HepG2 (cell line): ENCODE data around the gene NGLY1. TPM values are rescaled to one million over a fixed set of nuclear protein-coding genes. Genes with fewer than 3 reads are reported as not detected.

Experiments used
- ATAC-seq: fragments of 200-7000 bp; cut with Tn5 transposase; 3 replicates; pipeline ENCODE4 v1.9.1; 2020; ENCODE audit warnings: mild to moderate bottlenecking, moderate library complexity
- BruUV-seq: library from RNA; stranded (reverse); fragments of 400-500 nt; replicated peaks from 2 replicates; lab custom pipeline; 2021; lab: Mats Ljungman, UMichigan
- CTCF ChIA-PET: fragments of 300-600 bp; formaldehyde crosslinking; extraction: SDS; loops from one replicate; lab custom pipeline; 2021; ENCODE audit warnings: low total read pairs, inconsistent platforms, low intra/inter-chr PET ratio; lab: Yijun Ruan, JAX
- POLR2A ChIA-PET: fragments of 350-600 bp; sonication (Branson Sonifier 250); formaldehyde crosslinking; loops from one replicate; lab custom pipeline; 2020; ENCODE audit warnings: antibody characterized with exemption, inconsistent platforms; lab: Yijun Ruan, JAX
- DNase-seq: peaks from one replicate; pipeline ENCODE4 v3.0.0-alpha.2; 2015; ENCODE audit warnings: low spot score
- FAIRE-seq: peaks from 3 replicates; lab custom pipeline; 2011; peaks lifted over from hg19 to GRCh38; lab: Jason Lieb, UNC
- H2AFZ ChIP-seq: one replicate; pipeline ENCODE4 v1.6.1; 2011; ENCODE audit warnings: low read length, inconsistent platforms
- H3K27ac ChIP-seq: fragments of 300-600 bp; 3 replicates; pipeline ENCODE4 v1.8.0; 2011; ENCODE audit warnings: mixed run types, mild to moderate bottlenecking, mixed read lengths, low read length, inconsistent platforms; ENCODE audit not compliant: insufficient read depth; ENCODE audit errors: extremely low read length
- H3K27me3 ChIP-seq, 2 experiments: fragments of 200-600 bp in 1 of 2; 2 replicates in 1 of 2; 3 replicates in 1 of 2; pipeline versions ENCODE4 v1.6.0 to v1.8.0; 2011; ENCODE audit warnings: low read length in 2 of 2, mild to moderate bottlenecking in 2 of 2, moderate library complexity in 2 of 2, inconsistent platforms in 1 of 2; ENCODE audit not compliant: insufficient read depth in 2 of 2, control insufficient read depth in 1 of 2
- H3K36me3 ChIP-seq, 2 experiments: fragments of 200-600 bp in 1 of 2; replicated peaks in 1 of 2; 2 replicates in 1 of 2; 3 replicates in 1 of 2; pipeline versions ENCODE4 v1.5.1 to v1.8.0; 2011; ENCODE audit warnings: low read length in 2 of 2, inconsistent platforms in 1 of 2; ENCODE audit not compliant: insufficient read depth in 2 of 2, control insufficient read depth in 1 of 2
- H3K4me1 ChIP-seq: 2 replicates; pipeline ENCODE4 v1.5.1; 2012; ENCODE audit warnings: low read length, inconsistent platforms; ENCODE audit not compliant: insufficient read depth
- H3K4me2 ChIP-seq: 2 replicates; pipeline ENCODE4 v1.6.0; 2011; ENCODE audit warnings: low read depth, low read length, inconsistent platforms
- H3K4me3 ChIP-seq, 3 experiments: fragments of 200-600 bp in 1 of 3; sonication (generic), shearing (Covaris generic) in 1 of 3; replicated peaks in 1 of 3; 2 replicates each; pipeline ENCODE4 v1.5.1; 2011 to 2016; ENCODE audit warnings: low read length in 3 of 3, inconsistent platforms in 2 of 3, low read depth in 2 of 3, mild to moderate bottlenecking in 2 of 3, control low read depth in 1 of 3, mixed read lengths in 1 of 3; ENCODE audit not compliant: insufficient read depth in 1 of 3
- H3K79me2 ChIP-seq: one replicate; pipeline ENCODE4 v1.6.1; 2011; ENCODE audit warnings: low read length, inconsistent platforms; ENCODE audit not compliant: insufficient read depth
- H3K9ac ChIP-seq: 2 replicates; pipeline ENCODE4 v1.6.0; 2011; ENCODE audit warnings: mild to moderate bottlenecking, low read depth, low read length, inconsistent platforms; ENCODE audit not compliant: insufficient read depth
- H3K9me3 ChIP-seq: 2 replicates; pipeline ENCODE4 v1.5.1; 2012; ENCODE audit warnings: mild to moderate bottlenecking, low read length
- H4K20me1 ChIP-seq: 2 replicates; pipeline ENCODE4 v1.6.0; 2011; ENCODE audit warnings: inconsistent platforms, mild to moderate bottlenecking, low read length, moderate library complexity; ENCODE audit not compliant: insufficient read depth
- CTCF ChIP-seq: sonication (generic); formaldehyde crosslinking; IDR thresholded peaks from 2 replicates; pipeline ENCODE4 v1.5.0; 2020; ENCODE audit warnings: mild to moderate bottlenecking, missing genetic modification reagents, moderate library complexity
- ETS1 ChIP-seq: sonication (generic); formaldehyde crosslinking; IDR thresholded peaks from 2 replicates; pipeline ENCODE4 v1.4.0; 2020; ENCODE audit warnings: missing genetic modification reagents
- ISL2 ChIP-seq: sonication (generic); formaldehyde crosslinking; IDR thresholded peaks from 2 replicates; pipeline ENCODE4 v1.5.0; 2020; ENCODE audit warnings: missing genetic modification reagents
- MATR3 ChIP-seq: sonication (generic); formaldehyde crosslinking; IDR thresholded peaks from 2 replicates; pipeline ENCODE4 v1.4.0; 2020; ENCODE audit warnings: missing genetic modification reagents
- PCBP2 ChIP-seq: fragments of 200-400 bp; formaldehyde crosslinking; optimal IDR thresholded peaks from 2 replicates; pipeline ENCODE3; 2018; ENCODE audit warnings: low read length, low read depth; ENCODE audit not compliant: poor library complexity, severe bottlenecking
- ZNF205 ChIP-seq: IDR thresholded peaks from 2 replicates; pipeline ENCODE4 v1.6.1; 2018; ENCODE audit warnings: missing biosample characterization, missing genetic modification reagents
- ZNF333 ChIP-seq: sonication (generic); formaldehyde crosslinking; IDR thresholded peaks from 2 replicates; pipeline ENCODE4 v1.4.0; 2020; ENCODE audit warnings: mild to moderate bottlenecking, missing genetic modification reagents, borderline replicate concordance
- ZNF569 ChIP-seq: sonication (generic); formaldehyde crosslinking; IDR thresholded peaks from 2 replicates; pipeline ENCODE4 v1.5.0; 2020; ENCODE audit warnings: mild to moderate bottlenecking, missing genetic modification reagents, moderate library complexity, borderline replicate concordance
- ZNF646 ChIP-seq: sonication (generic); formaldehyde crosslinking; IDR thresholded peaks from 2 replicates; pipeline ENCODE4 v1.9.0; 2021; ENCODE audit warnings: mild to moderate bottlenecking, missing genetic modification reagents
- WGBS: methylation state at CpG from one replicate; pipeline ENCODE4 v1.1.6; 2017; ENCODE audit warnings: low lambda C conversion rate; 5-methylcytosine and 5-hydroxymethylcytosine counted together
- in situ Hi-C: cut with HindIII; loops from 2 replicates; pipeline ENCODE4 v1.10.0; 2017; ENCODE audit warnings: low pct_unique_long_range_greater_than_20kb; ENCODE audit not compliant: extremely low pct_ligation_motif_present
- intact Hi-C: fragments of 100-400 bp; cut with micrococcal nuclease; formaldehyde crosslinking; loops from one replicate; pipeline ENCODE4 v1.10.0; 2022; ENCODE audit not compliant: unreplicated experiment
- polyA plus RNA-seq, 8 experiments: library from polyadenylated mRNA; depleted of rRNA in 3 of 8; stranded (reverse) in 7 of 8; unstranded in 1 of 8; fragments of >200 nt; fragmentation: Illumina TruSeq in 4 of 8; extraction: Trizol in 4 of 8; gene quantifications; 2 replicates each; pipeline versions ENCODE4 v1.2.1 to v1.2.3, GENCODE V29; 2011 to 2016; ENCODE audit warnings: low read depth in 4 of 8, missing spikeins in 1 of 8, mixed read lengths in 1 of 8; ENCODE audit not compliant: insufficient read depth in 1 of 8
- total RNA-seq, 5 experiments: library from RNA; depleted of rRNA; stranded (reverse); fragments of >200 nt; fragmentation: Illumina TruSeq; extraction: Trizol; gene quantifications; 2 replicates each; pipeline ENCODE4 v1.2.3, GENCODE V29; 2016; ENCODE audit warnings: low read depth in 1 of 5

Gene NGLY1
- total and polyA plus RNA-seq, 2 of the 13 experiments (the other 11 are each of a cell fraction or from before 2014, with no cell fraction given), result 28.2 to 44.5 TPM

GRCh38 chr3:25812644-25813043 is 29.4 kb upstream of the NGLY1 start:
- no peak overlapping the region for H3K4me2 ChIP-seq
- H3K27me3 ChIP-seq, result no peaks in the 10 kb centered on the region
- no peak overlapping the region for H3K4me3 ChIP-seq
- H3K9me3 ChIP-seq, result no peaks in the 10 kb centered on the region
- H3K27ac ChIP-seq, result no peak overlapping the region
- H3K36me3 ChIP-seq, result no peaks in the 10 kb centered on the region
- TF ChIP-seq PCBP2, result no peak
- no peak overlapping the region for H3K9ac ChIP-seq
- DNase-seq (no peak), FAIRE-seq (no peak), ATAC-seq (no peak; the same call in 2 of the 3 replicates)
- H3K79me2 ChIP-seq, result no peaks in the 10 kb centered on the region
- POLR2A ChIA-PET, result no interaction called here
- no peak overlapping the region for H2AFZ ChIP-seq
- in situ Hi-C loops, result no loop called here
- intact Hi-C loops, result no loop called here
- no TSS peak for BruUV-seq
- WGBS, result 43% methylated on average over 4 of the region's 4 CpGs
- H3K4me1 ChIP-seq, result no peaks in the 10 kb centered on the region
- no peaks in the 10 kb centered on the region for H4K20me1 ChIP-seq
- CTCF ChIA-PET, result no interaction called here

GRCh38 chr3:25804676-25805075 is 21.4 kb upstream of the NGLY1 start:
- Histone ChIP-seq H3K4me2 (no peak overlapping the region), H3K9ac (no peak overlapping the region), H3K27me3 (no peaks in the 10 kb centered on the region), H3K9me3 (no peaks in the 10 kb centered on the region), H3K36me3 (no peaks in the 10 kb centered on the region), H2AFZ (no peak overlapping the region), H4K20me1 (no peaks in the 10 kb centered on the region), H3K27ac (no peak overlapping the region), H3K4me1 (no peaks in the 10 kb centered on the region), H3K4me3 (no peak overlapping the region), H3K79me2 (no peaks in the 10 kb centered on the region)
- intact Hi-C loops (no loop called here), in situ Hi-C loops (no loop called here)
- no peak for ATAC-seq
- CTCF ChIA-PET, result no interaction called here
- DNase-seq, result no peak
- POLR2A ChIA-PET, result no interaction called here
- 0% methylated on average over 1 of the region's 1 CpG for WGBS
- no peak for FAIRE-seq
- BruUV-seq, result no TSS peak
- no peak for TF ChIP-seq ZNF646
- TF ChIP-seq ETS1 (CRISPR knock-in tag), result no peak
- no peak for TF ChIP-seq ZNF569 (CRISPR knock-in tag)
- TF ChIP-seq CTCF (CRISPR knock-in tag), result no peak
- no peak for TF ChIP-seq ZNF205 (CRISPR knock-in tag)
- no peak for TF ChIP-seq ZNF333 (CRISPR knock-in tag)
- no peak for TF ChIP-seq MATR3 (CRISPR knock-in tag)
- no peak for TF ChIP-seq ISL2 (CRISPR knock-in tag)
